Muscle of back (tissue), 11 donors: Measurements from ENCODE around the gene HECTD1. TPM values are rescaled to one million over a fixed set of nuclear protein-coding genes. Genes with fewer than 3 reads are reported as not detected.
"Not testable (repeated sequence)": the region's sequence is repeated elsewhere in the genome, so short reads cannot be mapped to it uniquely, and the experiment has no call there.

ENCODE experiments used
- DNase-seq, 3 donors: peaks; one replicate each; pipeline versions ENCODE4 v3.0.0 to v3.0.0-alpha.2; 2013
- polyA plus RNA-seq, 10 donors: library from polyadenylated mRNA; unstranded; fragments of 120-200 nt; gene quantifications; one replicate each; pipeline ENCODE4 v1.2.1, GENCODE V29; 2013; ENCODE audit not compliant: insufficient read length in 10 of 10

Gene HECTD1
- polyA plus RNA-seq, 10 donors, result 96.9 to 136 (median 115) TPM

GRCh38 chr14:31095817-31096216 lies 111.8 kb downstream of the HECTD1 start:
- not testable (repeated sequence) for DNase-seq

DNA sequence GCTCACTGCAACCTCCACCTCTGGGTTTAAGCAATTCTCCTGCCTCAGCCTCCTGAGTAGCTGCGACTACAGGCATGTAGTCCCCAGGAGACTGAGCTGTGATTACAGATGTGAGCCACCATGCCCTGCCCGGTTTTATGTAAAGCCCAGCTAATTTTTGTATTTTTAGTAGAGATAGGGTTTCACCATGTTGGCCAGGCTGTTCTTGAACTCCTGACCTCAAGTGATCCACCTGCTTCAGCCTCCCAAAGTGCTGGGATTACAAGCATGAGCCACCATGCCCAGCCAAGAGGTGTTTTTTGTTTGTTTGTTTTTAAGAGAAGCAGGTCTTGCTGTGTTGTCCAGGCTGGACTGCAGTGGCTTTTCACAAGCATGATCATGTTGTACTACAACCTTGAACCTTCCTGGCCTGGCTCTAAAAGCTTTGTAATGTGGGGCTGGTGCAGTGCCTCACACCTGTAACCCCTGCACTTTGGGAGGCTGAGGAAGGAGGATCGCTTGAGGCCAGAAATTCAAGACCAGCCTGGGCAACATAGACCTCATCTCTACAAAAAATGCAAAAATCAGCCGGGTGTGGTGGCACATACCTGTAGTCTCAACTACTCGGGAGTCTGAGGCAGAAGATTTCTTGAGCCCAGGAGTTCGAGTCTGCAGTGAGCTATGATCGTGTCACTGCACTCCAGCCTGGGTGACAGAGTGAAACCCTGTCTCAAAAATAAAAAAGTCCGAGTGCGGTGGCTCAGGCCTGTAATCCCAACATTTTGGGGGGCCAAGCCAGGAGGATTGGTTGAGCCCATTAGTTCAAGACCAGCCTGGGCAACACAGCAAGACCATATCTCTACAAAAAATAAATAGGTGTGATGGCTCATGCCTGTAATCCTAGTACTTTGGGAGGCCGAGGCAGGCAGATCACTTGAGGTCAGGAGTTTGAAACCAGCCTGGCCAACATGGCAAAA lies 113.4 kb downstream of the HECTD1 start:
- not testable (repeated sequence) for DNase-seq

DNA sequence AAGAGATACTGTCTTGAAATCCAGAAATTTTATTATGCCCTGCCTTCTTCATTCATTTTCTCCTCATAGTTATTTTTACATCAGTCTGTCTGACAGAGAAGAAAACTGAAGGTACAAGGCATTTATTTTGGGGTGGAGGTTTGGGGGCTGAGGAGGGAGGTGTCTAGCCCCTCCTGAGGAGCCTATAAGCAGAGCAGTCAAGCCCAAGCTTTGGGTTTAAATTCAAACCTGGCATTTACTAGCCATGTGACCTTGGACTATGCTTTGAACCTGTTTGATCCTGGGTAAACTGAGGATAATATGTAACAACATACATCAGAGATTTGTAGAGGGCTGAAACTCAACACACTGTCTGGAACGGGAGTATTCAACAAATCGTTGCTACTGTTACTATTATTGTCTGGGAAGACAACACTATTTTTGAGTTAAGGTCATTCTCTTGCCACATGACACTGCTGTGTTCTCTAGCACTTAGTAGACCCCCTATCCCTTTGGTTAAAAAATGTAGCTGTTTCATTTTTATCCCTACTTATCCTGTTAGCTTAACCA lies 115.4 kb downstream of the HECTD1 start:
- DNase-seq, result no peak

DNA sequence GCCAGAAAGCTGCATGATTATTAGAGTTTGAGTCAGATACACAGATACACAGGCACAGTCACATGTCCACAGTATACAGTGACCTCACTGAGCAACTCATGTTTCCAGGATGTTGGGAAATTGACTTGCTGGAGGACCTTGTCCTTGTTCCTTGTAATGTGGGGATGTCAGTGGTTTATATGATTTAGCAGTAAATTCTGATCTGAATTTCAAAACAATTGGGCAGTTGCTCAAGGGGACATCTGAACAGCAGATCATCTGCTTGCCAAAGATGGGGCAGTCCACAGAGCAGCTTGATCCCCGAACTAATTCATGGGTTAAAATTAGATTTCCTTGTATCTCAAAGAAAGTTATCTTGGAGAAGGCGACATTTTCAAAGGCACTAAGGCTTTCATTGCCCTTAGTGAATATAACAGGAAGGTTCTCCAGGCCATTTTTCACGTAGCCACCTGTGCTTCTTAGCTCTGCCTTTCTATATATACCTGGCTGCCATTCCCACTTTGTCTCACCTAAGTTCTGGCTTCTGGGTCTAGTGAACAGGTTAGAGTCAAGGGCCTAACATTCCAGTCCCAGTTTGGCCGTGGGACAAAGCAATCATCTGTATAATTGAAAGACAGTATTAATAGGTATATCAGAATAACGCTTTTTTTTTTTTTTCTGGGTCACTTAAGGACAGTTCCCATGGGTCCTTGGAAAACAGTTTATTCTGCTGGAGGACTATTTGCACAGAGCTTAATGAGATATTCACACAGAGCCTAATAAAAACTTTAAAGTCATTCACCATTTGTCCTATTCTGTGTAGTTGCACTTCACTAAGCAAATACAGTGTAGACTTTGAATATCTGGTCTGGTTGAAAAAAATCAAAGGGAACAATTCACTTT lies 116.5 kb downstream of the HECTD1 start:
- DNase-seq, result peak in 1 of 3 donors; percentile 18

- not testable (repeated sequence) for DNase-seq
Observed at GRCh38 chr14:31086466-31086865, 121.1 kb downstream of the HECTD1 start.

GRCh38 chr14:31085027-31085426 lies 122.6 kb downstream of the HECTD1 start:
- DNase-seq, result no peak

- no peak for DNase-seq
Observed at GRCh38 chr14:31084385-31084784, 123.2 kb downstream of the HECTD1 start.

GRCh38 chr14:31083781-31084180 lies 123.8 kb downstream of the HECTD1 start:
- no peak for DNase-seq

DNA sequence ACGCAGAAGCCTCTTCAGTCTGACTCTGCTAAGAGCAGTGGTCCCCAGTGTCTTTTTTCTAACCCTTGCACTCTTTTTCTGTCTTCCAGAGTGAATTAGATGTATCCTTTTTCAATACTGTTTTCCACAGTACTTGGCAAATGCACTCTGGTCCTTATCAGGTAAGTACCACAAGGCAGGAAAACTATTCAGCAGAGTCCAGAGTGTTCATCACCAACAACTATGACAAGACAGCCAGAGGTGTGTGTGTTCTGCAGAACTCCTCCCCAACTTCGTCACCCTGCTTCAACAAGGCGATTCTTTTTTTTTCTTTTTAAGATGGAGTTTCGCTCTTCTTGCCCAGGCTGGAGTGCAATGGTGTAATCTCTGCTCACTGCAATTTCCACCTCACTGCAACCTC lies 127.1 kb downstream of the HECTD1 start:
- no peak for DNase-seq

DNA sequence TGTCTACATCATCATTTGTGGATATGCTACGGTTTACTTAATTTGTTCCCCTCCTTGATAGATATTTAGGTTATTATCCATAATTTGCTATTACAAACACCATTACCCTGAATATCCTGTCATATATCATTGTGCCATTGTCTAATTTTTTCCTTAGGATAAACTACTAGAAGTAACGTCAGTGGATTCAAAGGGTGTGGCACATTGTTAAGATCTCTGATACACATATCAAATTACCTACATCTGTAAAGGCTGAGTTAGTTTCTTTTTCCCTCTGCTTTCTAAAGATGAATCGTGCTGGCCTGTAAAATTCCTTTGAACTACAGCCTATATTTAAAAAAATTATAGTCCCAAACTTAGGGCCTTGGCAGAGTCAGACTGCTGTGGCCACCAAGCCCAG lies 127.5 kb downstream of the HECTD1 start:
- peak in 1 of 3 donors; percentile 17 for DNase-seq

DNA sequence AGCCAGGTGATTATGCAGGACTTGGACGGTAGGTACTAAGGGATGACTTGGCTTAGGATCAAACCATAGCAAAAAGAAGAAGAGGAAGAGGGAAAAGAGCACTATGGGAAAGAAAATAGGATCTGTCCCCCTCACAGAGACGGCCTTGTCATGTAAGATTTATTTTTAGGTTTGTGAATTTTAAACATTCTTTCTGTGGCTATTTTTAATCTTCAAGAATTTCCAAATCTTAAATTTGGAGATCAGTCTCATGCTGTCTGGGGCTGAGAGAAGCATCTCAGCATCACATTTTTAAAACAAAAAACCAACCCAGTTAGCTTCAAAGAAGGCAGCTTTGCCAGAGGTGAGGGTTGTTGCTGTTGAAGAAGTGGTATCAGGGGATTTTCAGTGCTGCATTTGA lies 128.8 kb downstream of the HECTD1 start:
- no peak for DNase-seq

- no peak for DNase-seq
Observed at GRCh38 chr14:31075144-31075543, 132.4 kb downstream of the HECTD1 start.

DNA sequence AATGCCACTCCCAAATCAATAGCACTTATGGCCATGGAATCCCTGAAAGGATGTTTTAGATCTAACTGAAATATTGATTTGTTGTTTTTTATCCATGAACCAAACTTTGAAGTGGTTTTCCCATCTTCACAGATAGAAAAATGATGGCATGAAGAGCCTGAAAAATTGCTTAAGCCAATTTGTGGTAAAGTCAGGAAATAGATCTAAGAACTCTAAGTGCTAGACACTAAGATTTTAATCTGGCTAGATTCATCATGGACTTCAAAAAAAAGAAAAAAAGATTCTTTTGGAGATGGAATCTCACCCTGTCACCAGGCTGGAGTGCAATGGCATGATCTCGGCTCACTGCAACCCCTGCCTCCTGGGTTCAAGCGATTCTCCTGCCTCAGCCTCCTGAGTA lies 136.4 kb downstream of the HECTD1 start:
- no peak for DNase-seq

GRCh38 chr14:31070431-31070830 lies 137.2 kb downstream of the HECTD1 start:
- DNase-seq, result peak in 1 of 3 donors; percentile 66

- no peak for DNase-seq
Observed at GRCh38 chr14:31069343-31069742, 138.2 kb downstream of the HECTD1 start.

DNA sequence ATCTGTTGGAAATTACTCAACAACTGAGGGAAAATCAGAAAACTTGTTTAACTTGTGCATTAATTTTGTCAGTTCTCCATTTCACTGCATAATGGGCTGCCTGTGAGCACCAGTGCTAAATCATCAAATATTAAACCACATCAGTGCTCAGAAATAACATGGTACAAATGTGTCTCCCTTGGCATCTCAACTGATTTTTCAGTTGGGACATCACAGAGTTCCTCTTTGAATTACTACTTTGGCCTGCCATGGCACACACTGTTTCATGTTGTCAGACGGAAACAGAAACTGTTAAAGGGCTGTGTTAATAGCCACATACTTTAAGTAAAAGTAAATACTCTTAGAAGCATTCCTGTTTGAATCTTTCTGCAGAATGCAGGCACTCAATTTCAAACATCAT lies 139.4 kb downstream of the HECTD1 start:
- DNase-seq, result no peak

- DNase-seq, result not testable (repeated sequence)
Observed at GRCh38 chr14:31062908-31063307, 144.7 kb downstream of the HECTD1 start.

GRCh38 chr14:31060253-31060875 lies 147.2 kb downstream of the HECTD1 start:
- DNase-seq, result no peak

DNA sequence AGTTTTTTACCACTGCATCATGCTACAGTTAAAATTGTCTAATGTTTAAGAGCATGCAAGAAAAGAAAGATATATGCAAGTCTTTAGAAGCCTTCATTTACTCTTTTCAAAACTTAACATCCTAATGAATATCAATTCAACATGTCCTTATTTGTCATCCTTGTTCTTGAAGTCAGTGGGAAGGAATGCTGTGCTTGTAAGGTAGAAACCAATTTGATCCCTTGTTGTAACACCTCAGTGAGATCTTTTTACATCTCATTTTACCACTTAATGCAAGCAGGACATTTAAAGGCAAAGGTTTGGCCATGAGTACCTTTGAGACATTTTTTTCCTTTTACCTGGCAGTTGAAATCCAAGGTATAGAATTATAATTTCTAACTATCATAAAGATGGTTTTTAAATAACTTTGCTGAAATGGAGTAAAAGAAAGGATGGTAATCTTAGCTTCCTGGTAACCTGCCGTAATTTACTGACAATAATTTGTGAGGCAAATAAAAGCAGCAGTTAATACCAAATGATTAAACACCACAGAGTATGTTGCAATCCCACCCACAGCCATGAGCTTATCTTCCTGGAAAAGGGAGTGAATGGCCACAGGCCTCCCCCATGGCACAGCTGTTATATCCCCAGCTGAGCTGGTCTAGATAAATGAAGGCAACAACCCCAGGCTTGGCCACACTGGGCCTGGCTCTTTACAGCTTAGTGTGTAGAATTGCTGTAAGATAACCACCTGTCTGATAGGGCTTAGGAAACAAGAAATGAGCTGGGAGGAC lies 148.3 kb downstream of the HECTD1 start:
- peak in 2 of 3 donors; percentile 20 to 33 for DNase-seq

DNA sequence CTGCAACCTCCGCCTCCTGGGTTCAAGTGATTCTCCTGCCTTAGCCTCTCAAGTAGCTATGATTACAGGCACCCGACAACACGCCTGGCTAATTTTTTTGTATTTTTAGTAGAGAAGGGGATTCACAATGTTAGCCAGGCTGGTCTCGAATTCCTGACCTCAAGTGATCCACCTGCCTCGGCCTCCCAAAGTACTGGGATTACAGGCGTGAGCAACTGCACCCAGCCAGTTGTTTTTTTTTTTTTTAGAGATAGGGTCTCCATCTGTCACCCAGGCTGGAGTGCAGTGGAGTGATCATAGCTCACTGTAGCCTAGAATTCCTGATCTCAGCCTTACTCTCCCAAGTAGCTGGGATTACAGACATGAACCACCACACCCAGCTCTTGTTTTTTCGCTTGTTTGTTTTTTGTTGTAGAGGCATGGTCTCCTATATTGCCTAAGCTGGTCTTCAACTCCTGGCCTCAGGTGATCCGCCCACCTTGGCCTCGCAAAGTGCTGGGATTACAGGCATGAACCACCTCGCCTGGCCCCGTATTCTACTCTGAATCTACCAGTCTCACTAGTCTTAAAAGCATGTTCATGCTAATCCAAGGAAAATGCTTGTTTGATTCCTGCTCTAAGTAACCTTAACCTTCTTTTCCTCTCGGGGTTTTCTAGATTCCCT lies 149.8 kb downstream of the HECTD1 start:
- no peak for DNase-seq
